Mesothelial cell of epicardium (in vitro differentiated cells): ENCODE measurements around the gene SPATA18. TPM values are rescaled to one million over a fixed set of nuclear protein-coding genes. Genes with fewer than 3 reads are reported as not detected.

Experiments
- DNase-seq, 2 experiments: peaks; one replicate each; pipeline ENCODE4 v3.0.0; 2021; ENCODE audit warnings: low spot score in 2 of 2; ENCODE audit not compliant: unreplicated experiment in 2 of 2
- H3K27ac Mint-ChIP-seq: 2 replicates; pipeline ENCODE4 v1.8.0; 2021; ENCODE audit warnings: mixed read lengths
- H3K27me3 Mint-ChIP-seq: 2 replicates; pipeline ENCODE4 v1.8.0; 2021; ENCODE audit warnings: low read depth, mixed read lengths
- H3K36me3 Mint-ChIP-seq: 2 replicates; pipeline ENCODE4 v1.8.0; 2021; ENCODE audit warnings: mixed read lengths
- H3K4me1 Mint-ChIP-seq: 2 replicates; pipeline ENCODE4 v1.8.0; 2021; ENCODE audit warnings: mixed read lengths
- H3K4me3 Mint-ChIP-seq: 2 replicates; pipeline ENCODE4 v1.8.0; 2021; ENCODE audit warnings: mild to moderate bottlenecking, moderate library complexity, mixed read lengths
- H3K9me3 Mint-ChIP-seq: 2 replicates; pipeline ENCODE4 v1.8.0; 2021; ENCODE audit warnings: mixed read lengths
- CTCF ChIP-seq: fragments of 200-600 bp; sonication (generic); IDR thresholded peaks from one replicate; pipeline ENCODE4 v1.5.0; 2021; ENCODE audit warnings: antibody characterized with exemption; ENCODE audit not compliant: unreplicated experiment
- total RNA-seq: library from RNA; stranded (reverse); gene quantifications from 3 replicates; pipeline ENCODE4 v1.2.1, GENCODE V29; 2021

SPATA18 gene
- total RNA-seq, 1 donor from 2014 or later, result 10.0 TPM

GRCh38 chr4:52099860-52100461 lies 48.9 kb downstream of the SPATA18 start:
- no peak for TF ChIP-seq CTCF
- no peak for DNase-seq
- Mint-ChIP-seq H3K4me1 (peaks cover 23% of the 10 kb centered on the region), H3K27ac (peak overlapping the region; percentile 7), H3K27me3 (no peaks in the 10 kb centered on the region), H3K36me3 (no peaks in the 10 kb centered on the region), H3K9me3 (no peaks in the 10 kb centered on the region), H3K4me3 (no peak overlapping the region)

GRCh38 chr4:52102587-52102986 lies 51.5 kb downstream of the SPATA18 start:
- Mint-ChIP-seq H3K27me3 (no peaks in the 10 kb centered on the region), H3K36me3 (no peaks in the 10 kb centered on the region), H3K9me3 (no peaks in the 10 kb centered on the region), H3K27ac (no peak overlapping the region), H3K4me3 (no peak overlapping the region), H3K4me1 (peaks cover 27% of the 10 kb centered on the region)
- TF ChIP-seq CTCF, result no peak
- DNase-seq, result no peak

- Mint-ChIP-seq H3K27ac (no peak overlapping the region), H3K4me1 (peaks cover 29% of the 10 kb centered on the region), H3K27me3 (no peaks in the 10 kb centered on the region), H3K36me3 (no peaks in the 10 kb centered on the region), H3K4me3 (no peak overlapping the region), H3K9me3 (no peaks in the 10 kb centered on the region)
- TF ChIP-seq CTCF, result no peak
- no peak for DNase-seq
Measured at GRCh38 chr4:52103319-52103718, 52.2 kb downstream of the SPATA18 start.

- H3K9me3 Mint-ChIP-seq, result no peaks in the 10 kb centered on the region
- H3K27me3 Mint-ChIP-seq, result no peaks in the 10 kb centered on the region
- no peak overlapping the region for H3K27ac Mint-ChIP-seq
- H3K4me3 Mint-ChIP-seq, result no peak overlapping the region
- peaks cover 19% of the 10 kb centered on the region for H3K4me1 Mint-ChIP-seq
- DNase-seq, result no peak
- H3K36me3 Mint-ChIP-seq, result no peaks in the 10 kb centered on the region
- TF ChIP-seq CTCF, result no peak
Measured at GRCh38 chr4:52105276-52105675, 54.2 kb downstream of the SPATA18 start.

GRCh38 chr4:52106191-52106590 lies 55.1 kb downstream of the SPATA18 start:
- no peak for TF ChIP-seq CTCF
- H3K4me1 Mint-ChIP-seq, result peaks cover 18% of the 10 kb centered on the region
- H3K27ac Mint-ChIP-seq, result peak overlapping the region; percentile 43
- no peaks in the 10 kb centered on the region for H3K27me3 Mint-ChIP-seq
- H3K9me3 Mint-ChIP-seq, result no peaks in the 10 kb centered on the region
- no peak overlapping the region for H3K4me3 Mint-ChIP-seq
- no peak for DNase-seq
- H3K36me3 Mint-ChIP-seq, result no peaks in the 10 kb centered on the region

- DNase-seq, result no peak
- H3K27me3 Mint-ChIP-seq, result no peaks in the 10 kb centered on the region
- no peak overlapping the region for H3K4me3 Mint-ChIP-seq
- no peaks in the 10 kb centered on the region for H3K36me3 Mint-ChIP-seq
- peaks cover 18% of the 10 kb centered on the region for H3K4me1 Mint-ChIP-seq
- peak overlapping the region; percentile 71 for H3K27ac Mint-ChIP-seq
- H3K9me3 Mint-ChIP-seq, result no peaks in the 10 kb centered on the region
- no peak for TF ChIP-seq CTCF
Measured at GRCh38 chr4:52106660-52107059, 55.6 kb downstream of the SPATA18 start.
